ENCODE measurements around the gene PLEKHA8.

GRCh38 chr7:30160329-30160728 is 132.1 kb downstream of the PLEKHA8 start:
- TF ChIP-seq TBL1XR1 (IDR thresholded peaks at IDR 0.05; ENCODE audit: low read depth, low read length): no peak
- TF ChIP-seq RELA (IDR thresholded peaks at IDR 0.05; ENCODE audit: borderline replicate concordance, partially characterized antibody): no peak
- TF ChIP-seq NBN (IDR thresholded peaks at IDR 0.05): no peak
- TF ChIP-seq NFYB (IDR thresholded peaks at IDR 0.05; ENCODE audit: insufficient read depth, low read depth, low read length): no peak
- no peak for TF ChIP-seq BRCA1 (IDR thresholded peaks at IDR 0.05; ENCODE audit: low read depth, low read length)
- no peak for TF ChIP-seq CTCF (IDR thresholded peaks at IDR 0.05 in 2 of 3, conservative IDR thresholded peaks at IDR 0.05 in 1 of 3; ENCODE audit: control insufficient read depth in 2 of 3, extremely low read depth in 1 of 3, insufficient read depth in 1 of 3, low read depth in 3 of 3, low read length in 3 of 3)
- no peak for TF ChIP-seq SREBF2 (IDR thresholded peaks at IDR 0.05; ENCODE audit: low read length)
